GM21723 (cell line): Measurements from ENCODE around the gene KNCN.

Source experiments
- ATAC-seq: cut with Tn5 transposase; IDR thresholded peaks from one replicate; pipeline ENCODE4 v1.9.1; 2021; ENCODE audit warnings: mild to moderate bottlenecking, moderate library complexity; ENCODE audit not compliant: unreplicated experiment

Gene KNCN

GRCh38 chr1:46551597-46552095 lies at the start of gene KNCN:
KNCN (minus strand) TSS chr1:46551647; CDS start chr1:46551215, 432 bp downstream.
- no peak for ATAC-seq

GRCh38 chr1:46599059-46599970 lies 47.9 kb upstream of the KNCN start:
- no peak for ATAC-seq

- ATAC-seq = no peak
Measured at GRCh38 chr1:46596846-46597245, 45.4 kb upstream of the KNCN start.

GRCh38 chr1:46596036-46596435 lies 44.6 kb upstream of the KNCN start:
- no peak for ATAC-seq

GRCh38 chr1:46595127-46595526 lies 43.7 kb upstream of the KNCN start:
- ATAC-seq = no peak

GRCh38 chr1:46594063-46594462 lies 42.6 kb upstream of the KNCN start:
- no peak for ATAC-seq

- ATAC-seq = no peak
Measured at GRCh38 chr1:46592823-46593222, 41.4 kb upstream of the KNCN start.

- ATAC-seq = no peak
Measured at GRCh38 chr1:46589529-46589928, 38.1 kb upstream of the KNCN start.

- ATAC-seq = no peak
Measured at GRCh38 chr1:46587069-46587468, 35.6 kb upstream of the KNCN start.

- ATAC-seq = no peak
Measured at GRCh38 chr1:46585312-46585938, 34.0 kb upstream of the KNCN start.

GRCh38 chr1:46583494-46583893 lies 32.0 kb upstream of the KNCN start:
- no peak for ATAC-seq

GRCh38 chr1:46582972-46583371 lies 31.5 kb upstream of the KNCN start:
- no peak for ATAC-seq

- ATAC-seq = no peak
Measured at GRCh38 chr1:46581681-46582455, 30.4 kb upstream of the KNCN start.

- ATAC-seq = no peak
Measured at GRCh38 chr1:46580140-46580903, 28.9 kb upstream of the KNCN start.

- ATAC-seq = no peak
Measured at GRCh38 chr1:46577671-46578070, 26.2 kb upstream of the KNCN start.

GRCh38 chr1:46576596-46576995 lies 25.1 kb upstream of the KNCN start:
- no peak for ATAC-seq

- no peak for ATAC-seq
Measured at GRCh38 chr1:46575778-46576177, 24.3 kb upstream of the KNCN start.

GRCh38 chr1:46575300-46575699 lies 23.9 kb upstream of the KNCN start:
- no peak for ATAC-seq

GRCh38 chr1:46571691-46572225 lies 20.3 kb upstream of the KNCN start:
- no peak for ATAC-seq
